ENCODE measurements around the gene CMSS1.

DNA sequence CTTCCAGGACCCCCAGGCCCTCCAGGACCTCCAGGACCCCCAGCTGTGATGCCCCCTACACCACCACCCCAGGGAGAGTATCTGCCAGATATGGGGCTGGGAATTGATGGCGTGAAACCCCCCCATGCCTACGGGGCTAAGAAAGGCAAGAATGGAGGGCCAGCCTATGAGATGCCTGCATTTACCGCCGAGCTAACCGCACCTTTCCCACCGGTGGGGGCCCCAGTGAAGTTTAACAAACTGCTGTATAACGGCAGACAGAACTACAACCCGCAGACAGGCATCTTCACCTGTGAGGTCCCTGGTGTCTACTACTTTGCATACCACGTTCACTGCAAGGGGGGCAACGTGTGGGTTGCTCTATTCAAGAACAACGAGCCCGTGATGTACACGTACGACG, 22.1 kb upstream of the CMSS1 start:
- TF ChIP-seq, protein P1, sequence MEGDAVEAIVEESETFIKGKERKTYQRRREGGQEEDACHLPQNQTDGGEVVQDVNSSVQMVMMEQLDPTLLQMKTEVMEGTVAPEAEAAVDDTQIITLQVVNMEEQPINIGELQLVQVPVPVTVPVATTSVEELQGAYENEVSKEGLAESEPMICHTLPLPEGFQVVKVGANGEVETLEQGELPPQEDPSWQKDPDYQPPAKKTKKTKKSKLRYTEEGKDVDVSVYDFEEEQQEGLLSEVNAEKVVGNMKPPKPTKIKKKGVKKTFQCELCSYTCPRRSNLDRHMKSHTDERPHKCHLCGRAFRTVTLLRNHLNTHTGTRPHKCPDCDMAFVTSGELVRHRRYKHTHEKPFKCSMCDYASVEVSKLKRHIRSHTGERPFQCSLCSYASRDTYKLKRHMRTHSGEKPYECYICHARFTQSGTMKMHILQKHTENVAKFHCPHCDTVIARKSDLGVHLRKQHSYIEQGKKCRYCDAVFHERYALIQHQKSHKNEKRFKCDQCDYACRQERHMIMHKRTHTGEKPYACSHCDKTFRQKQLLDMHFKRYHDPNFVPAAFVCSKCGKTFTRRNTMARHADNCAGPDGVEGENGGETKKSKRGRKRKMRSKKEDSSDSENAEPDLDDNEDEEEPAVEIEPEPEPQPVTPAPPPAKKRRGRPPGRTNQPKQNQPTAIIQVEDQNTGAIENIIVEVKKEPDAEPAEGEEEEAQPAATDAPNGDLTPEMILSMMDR (IDR thresholded peaks at IDR 0.05; ENCODE audit: low read length) = no peak
- no peak for TF ChIP-seq EZH2 (IDR thresholded peaks at IDR 0.05; ENCODE audit: borderline replicate concordance, low read length)

All from OCI-LY1 (cell line).